SH-SY5Y (cell line): Measurements from ENCODE around the gene ARFGEF3.

Source experiments
- GATA2 ChIP-seq: IDR thresholded peaks from 2 replicates; pipeline ENCODE4 v1.6.1; 2011; ENCODE audit warnings: mild to moderate bottlenecking, low read depth, low read length
- GATA3 ChIP-seq: IDR thresholded peaks from 2 replicates; pipeline ENCODE4 v1.6.1; 2011; ENCODE audit warnings: low read depth, mild to moderate bottlenecking, low read length, moderate library complexity

DNA sequence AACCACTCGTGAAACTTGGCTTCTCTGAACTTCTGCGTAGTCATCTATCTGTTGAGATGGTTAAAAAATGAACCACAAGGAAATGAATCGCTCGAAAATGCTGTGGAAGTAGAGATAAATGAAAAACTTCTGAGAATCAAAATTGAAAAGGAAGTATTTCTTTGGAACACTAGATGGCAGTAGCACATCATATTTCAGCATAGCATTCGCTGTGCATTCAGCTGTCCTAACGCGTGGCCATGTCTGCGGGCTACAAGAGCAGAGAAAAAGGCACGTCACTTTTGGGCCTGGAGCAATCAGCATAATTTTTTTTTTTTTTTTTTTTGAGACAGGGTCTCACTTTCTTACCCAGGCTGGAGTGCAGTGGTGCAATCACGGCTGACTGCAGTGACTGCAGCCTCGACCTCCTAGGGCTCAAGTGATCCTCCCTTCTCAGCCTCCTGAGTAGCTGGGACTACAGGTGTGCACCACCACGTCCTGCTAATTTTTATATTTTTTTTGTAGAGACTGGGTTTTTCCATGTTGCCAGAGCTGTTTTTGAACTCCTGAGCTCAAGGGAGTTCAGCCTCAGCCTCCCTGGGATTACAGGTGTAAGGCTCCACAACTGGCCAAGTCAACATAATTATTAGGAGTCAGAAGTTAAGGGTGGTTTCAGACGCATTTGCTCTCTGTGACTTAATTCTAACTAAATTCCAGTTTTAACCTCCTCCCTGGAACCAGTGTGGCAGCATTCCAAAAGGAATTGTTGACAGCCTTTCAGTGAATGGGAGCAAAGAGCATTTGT is 45.7 kb upstream of the ARFGEF3 start:
- TF ChIP-seq GATA2 (no peak), GATA3 (no peak)
